CD4-positive, alpha-beta T cell (primary cell): ENCODE measurements around the gene SELENON. TPM values are rescaled to one million over a fixed set of nuclear protein-coding genes. Genes with fewer than 3 reads are reported as not detected.
A peak's percentile ranks its signal among the peaks of the same experiment; 100 is the strongest.

Source experiments
- ATAC-seq: fragments of 200-7000 bp; cut with Tn5 transposase; one replicate; pipeline ENCODE4 v1.10.0; 2022; ENCODE audit warnings: mild to moderate bottlenecking; ENCODE audit not compliant: poor library complexity
- CTCF ChIA-PET: fragments of 350-600 bp; sonication (Branson Sonifier 250); formaldehyde crosslinking; loops from one replicate; lab custom pipeline; 2021; ENCODE audit warnings: antibody characterized with exemption, inconsistent platforms; lab: Charles Lee
- POLR2A ChIA-PET: fragments of 350-600 bp; sonication (Branson Sonifier 250); formaldehyde crosslinking; loops from one replicate; lab custom pipeline; 2021; ENCODE audit warnings: antibody characterized with exemption, inconsistent platforms; lab: Charles Lee
- DNase-seq, 14 experiments: peaks; one replicate each; pipeline ENCODE4 v3.0.0-alpha.2; 2013 to 2020; ENCODE audit warnings: mixed read lengths in 2 of 14
- H3K27ac ChIP-seq, 2 donors: one replicate each; pipeline versions ENCODE4 v1.5.1 to v1.7.0; 2013; ENCODE audit warnings: low read length in 2 of 2, low read depth in 1 of 2, mild to moderate bottlenecking in 1 of 2
- H3K27me3 ChIP-seq, 2 experiments: 1 replicate in 1 of 2; 2 replicates in 1 of 2; pipeline versions ENCODE4 v1.6.1 to v1.7.0; 2013; ENCODE audit warnings: low read length in 2 of 2, control low read depth in 1 of 2, mild to moderate bottlenecking in 1 of 2, moderate library complexity in 1 of 2; ENCODE audit not compliant: insufficient read depth in 2 of 2, control insufficient read depth in 1 of 2
- H3K36me3 ChIP-seq: one replicate; pipeline ENCODE4 v1.6.1; 2013; ENCODE audit warnings: low read length, control low read depth; ENCODE audit not compliant: insufficient read depth
- H3K4me1 ChIP-seq: one replicate; pipeline ENCODE4 v1.6.1; 2013; ENCODE audit warnings: low read length, control low read depth; ENCODE audit not compliant: insufficient read depth
- H3K4me3 ChIP-seq: one replicate; pipeline ENCODE4 v1.5.1; 2013; ENCODE audit warnings: mild to moderate bottlenecking, low read length, moderate library complexity
- H3K9me3 ChIP-seq, 2 experiments: 1 replicate in 1 of 2; 2 replicates in 1 of 2; pipeline versions ENCODE4 v1.6.1 to v1.7.0; 2013; ENCODE audit warnings: low read length in 2 of 2, mild to moderate bottlenecking in 2 of 2, control low read depth in 1 of 2, moderate library complexity in 1 of 2; ENCODE audit not compliant: control insufficient read depth in 1 of 2, insufficient read depth in 1 of 2
- H3K27ac Mint-ChIP-seq: one replicate; pipeline ENCODE4 v1.8.0; 2020; ENCODE audit warnings: mixed read lengths
- H3K27me3 Mint-ChIP-seq: one replicate; pipeline ENCODE4 v1.8.0; 2021; ENCODE audit warnings: mixed read lengths
- H3K36me3 Mint-ChIP-seq: one replicate; pipeline ENCODE4 v1.8.0; 2021; ENCODE audit warnings: low read depth, mixed read lengths
- H3K4me1 Mint-ChIP-seq: one replicate; pipeline ENCODE4 v1.8.0; 2021; ENCODE audit warnings: low read depth, mixed read lengths
- H3K4me3 Mint-ChIP-seq: one replicate; pipeline ENCODE4 v1.8.0; 2020; ENCODE audit warnings: mild to moderate bottlenecking, mixed read lengths
- H3K9me3 Mint-ChIP-seq: one replicate; pipeline ENCODE4 v1.8.0; 2020; ENCODE audit warnings: mixed read lengths
- CTCF ChIP-seq: fragments of 200-600 bp; IDR thresholded peaks from one replicate; pipeline ENCODE4 v1.8.0; 2022; ENCODE audit warnings: antibody characterized with exemption, mild to moderate bottlenecking
- intact Hi-C, 2 experiments: fragments of 100-400 bp; cut with DNase I in 1 of 2; cut with micrococcal nuclease in 1 of 2; formaldehyde crosslinking; loops; one replicate each; pipeline versions ENCODE4 v1.15.1 to v1.9.0; 2023 to 2025; cut with DNase I, micrococcal nuclease
- total RNA-seq, 174 experiments: library from RNA in 2 of 174; stranded (reverse) in 2 of 174; gene quantifications; one replicate each; pipeline ENCODE4 v1.2.3 and lab custom pipeline; 2021 to 2026

Gene SELENON
- total RNA-seq, 2 experiments from 2014 or later = 25.3 to 25.7 TPM

GRCh38 chr1:25780318-25781129 lies 19.5 kb upstream of the SELENON start:
- ATAC-seq = no peak
- Histone ChIP-seq H3K4me3 (no peak overlapping the region), H3K27ac (peak overlapping the region in 1 of 2 donors; percentile 3), H3K4me1 (peaks cover 31% of the 10 kb centered on the region), H3K36me3 (peaks cover 61% of the 10 kb centered on the region), H3K27me3 (no peaks in the 10 kb centered on the region), H3K9me3 (no peaks in the 10 kb centered on the region)
- H3K4me3 Mint-ChIP-seq = no peak overlapping the region
- intact Hi-C loops = no loop called here
- no peaks in the 10 kb centered on the region for H3K9me3 Mint-ChIP-seq
- TF ChIP-seq CTCF = no peak
- peaks cover 77% of the 10 kb centered on the region for H3K36me3 Mint-ChIP-seq
- no peaks in the 10 kb centered on the region for H3K27me3 Mint-ChIP-seq
- ChIA-PET CTCF (interaction anchor here (1.5 kb wide), 1 partner anchor 172 kb away, joined by 3 read pairs; no protein-coding TSS in a partner anchor), POLR2A (no interaction called here)
- H3K4me1 Mint-ChIP-seq = peaks cover 31% of the 10 kb centered on the region
- DNase-seq = no peak
- peak overlapping the region; percentile 98 for H3K27ac Mint-ChIP-seq

- peaks cover 66% of the 10 kb centered on the region for H3K36me3 ChIP-seq
- no peaks in the 10 kb centered on the region for H3K27me3 ChIP-seq
- DNase-seq = no peak
- CTCF ChIA-PET = interaction anchor here (1.5 kb wide), 1 partner anchor 173 kb away, joined by 3 read pairs; no protein-coding TSS in a partner anchor
- Mint-ChIP-seq H3K27ac (no peak overlapping the region), H3K4me1 (peaks cover 28% of the 10 kb centered on the region), H3K27me3 (no peaks in the 10 kb centered on the region), H3K36me3 (peaks cover 80% of the 10 kb centered on the region), H3K4me3 (no peak overlapping the region), H3K9me3 (no peaks in the 10 kb centered on the region)
- ATAC-seq = no peak
- H3K9me3 ChIP-seq = no peaks in the 10 kb centered on the region
- peaks cover 26% of the 10 kb centered on the region for H3K4me1 ChIP-seq
- H3K4me3 ChIP-seq = no peak overlapping the region
- intact Hi-C loops = no loop called here
- POLR2A ChIA-PET = no interaction called here
- H3K27ac ChIP-seq = peak overlapping the region in 1 of 2 donors; percentile 3
- TF ChIP-seq CTCF = no peak
These were observed 18.9 kb upstream of the SELENON start for GRCh38 chr1:25781130-25781433.

- no peak for TF ChIP-seq CTCF
- POLR2A ChIA-PET = no interaction called here
- CTCF ChIA-PET = interaction anchor here (0.9 kb wide), 1 partner anchor 16 kb away, joined by 3 read pairs; no protein-coding TSS in a partner anchor
- Mint-ChIP-seq H3K36me3 (peaks cover 88% of the 10 kb centered on the region), H3K27me3 (no peaks in the 10 kb centered on the region), H3K27ac (peak overlapping the region; percentile 75), H3K4me3 (no peak overlapping the region), H3K4me1 (peaks cover 17% of the 10 kb centered on the region), H3K9me3 (no peaks in the 10 kb centered on the region)
- intact Hi-C loops = no loop called here
- no peak overlapping the region for H3K4me3 ChIP-seq
- peaks cover 9% of the 10 kb centered on the region for H3K4me1 ChIP-seq
- no peaks in the 10 kb centered on the region for H3K9me3 ChIP-seq
- ATAC-seq (no peak), DNase-seq (no peak)
- peaks cover 72% of the 10 kb centered on the region for H3K36me3 ChIP-seq
- no peaks in the 10 kb centered on the region for H3K27me3 ChIP-seq
- no peak overlapping the region for H3K27ac ChIP-seq
These were observed 17.3 kb upstream of the SELENON start for GRCh38 chr1:25782608-25783201.
